ENCODE results near the gene ABCD2.
"Not testable (repeated sequence)": the region's sequence is repeated elsewhere in the genome, so short reads cannot be mapped to it uniquely, and the experiment has no call there.

Gene ABCD2

GRCh38 chr12:39619660-39620433, at the start of gene ABCD2:
Gene ABCD2, minus strand, starts transcription at chr12:39619803. Its CDS starts 188 bp downstream, at chr12:39619615.
- Mint-ChIP-seq H3K9me3 (no peaks in the 10 kb centered on the region), H3K27ac (peak within 1 kb of the TSS in 1 of 2 donors; percentile 94), H3K27me3 (no peaks in the 10 kb centered on the region), H3K4me1 (peaks cover 21% of the 10 kb centered on the region), H3K4me3 (no peak within 1 kb of the TSS)
- ATAC-seq, result peak; percentile 82
- peak; percentile 72 to 82 for DNase-seq

GRCh38 chr12:39660101-39660500, 40.5 kb upstream of the ABCD2 start:
- DNase-seq, result no peak
- Mint-ChIP-seq H3K27me3 (no peaks in the 10 kb centered on the region), H3K4me1 (peaks cover 26% of the 10 kb centered on the region), H3K4me3 (no peak overlapping the region), H3K27ac (no peak overlapping the region), H3K9me3 (peaks cover 15 to 16% of the 10 kb centered on the region in 2 donors)
- no peak for ATAC-seq

GRCh38 chr12:39647383-39647782, 27.8 kb upstream of the ABCD2 start:
- H3K4me3 Mint-ChIP-seq, result no peak overlapping the region
- H3K4me1 Mint-ChIP-seq, result peaks cover 21% of the 10 kb centered on the region
- H3K27ac Mint-ChIP-seq, result peak overlapping the region in 1 of 2 donors; percentile 52
- H3K27me3 Mint-ChIP-seq, result no peaks in the 10 kb centered on the region
- no peak for DNase-seq
- peaks cover 0 to 4% of the 10 kb centered on the region in 2 donors for H3K9me3 Mint-ChIP-seq
- no peak for ATAC-seq

GRCh38 chr12:39646963-39647362, 27.4 kb upstream of the ABCD2 start:
- Mint-ChIP-seq H3K27ac (no peak overlapping the region), H3K4me3 (no peak overlapping the region), H3K9me3 (peaks cover 0 to 2% of the 10 kb centered on the region in 2 donors), H3K4me1 (peaks cover 21% of the 10 kb centered on the region), H3K27me3 (no peaks in the 10 kb centered on the region)
- DNase-seq, result no peak
- ATAC-seq, result no peak

GRCh38 chr12:39643052-39643451, 23.4 kb upstream of the ABCD2 start:
- peaks cover 14% of the 10 kb centered on the region for H3K4me1 Mint-ChIP-seq
- ATAC-seq, result no peak
- H3K27ac Mint-ChIP-seq, result no peak overlapping the region
- H3K9me3 Mint-ChIP-seq, result no peaks in the 10 kb centered on the region
- DNase-seq, result no peak
- H3K4me3 Mint-ChIP-seq, result no peak overlapping the region
- H3K27me3 Mint-ChIP-seq, result no peaks in the 10 kb centered on the region

- H3K9me3 Mint-ChIP-seq, result no peaks in the 10 kb centered on the region
- DNase-seq (no peak), ATAC-seq (no peak)
- H3K27ac Mint-ChIP-seq, result no peak overlapping the region
- H3K4me1 Mint-ChIP-seq, result no peaks in the 10 kb centered on the region
- no peaks in the 10 kb centered on the region for H3K27me3 Mint-ChIP-seq
- no peak overlapping the region for H3K4me3 Mint-ChIP-seq
These were observed 19.2 kb upstream of the ABCD2 start for GRCh38 chr12:39638840-39639239.

- H3K4me1 Mint-ChIP-seq, result no peaks in the 10 kb centered on the region
- DNase-seq (no peak), ATAC-seq (no peak)
- H3K4me3 Mint-ChIP-seq, result no peak overlapping the region
- H3K9me3 Mint-ChIP-seq, result no peaks in the 10 kb centered on the region
- H3K27me3 Mint-ChIP-seq, result no peaks in the 10 kb centered on the region
- H3K27ac Mint-ChIP-seq, result no peak overlapping the region
These were observed 18.6 kb upstream of the ABCD2 start for GRCh38 chr12:39638178-39638577.

- ATAC-seq (no peak), DNase-seq (no peak)
- Mint-ChIP-seq H3K27me3 (no peaks in the 10 kb centered on the region), H3K4me3 (no peak overlapping the region), H3K9me3 (peaks cover 0 to 7% of the 10 kb centered on the region in 2 donors), H3K4me1 (peaks cover 30% of the 10 kb centered on the region), H3K27ac (no peak overlapping the region)
These were observed 13.1 kb upstream of the ABCD2 start for GRCh38 chr12:39632670-39633069.

- peaks cover 0 to 7% of the 10 kb centered on the region in 2 donors for H3K9me3 Mint-ChIP-seq
- peak overlapping the region; percentile 72 to 95 for H3K27ac Mint-ChIP-seq
- peak overlapping the region; percentile 67 to 76 for H3K4me3 Mint-ChIP-seq
- H3K4me1 Mint-ChIP-seq, result peaks cover 61% of the 10 kb centered on the region
- H3K27me3 Mint-ChIP-seq, result no peaks in the 10 kb centered on the region
- DNase-seq (no peak), ATAC-seq (peak; percentile 80)
These were observed 9.2 kb upstream of the ABCD2 start for GRCh38 chr12:39628836-39629235.

GRCh38 chr12:39627914-39628313, 8.3 kb upstream of the ABCD2 start:
- peak; percentile 17 to 43 for DNase-seq
- H3K27ac Mint-ChIP-seq, result peak overlapping the region; percentile 87 to 90
- H3K27me3 Mint-ChIP-seq, result no peaks in the 10 kb centered on the region
- H3K4me3 Mint-ChIP-seq, result peak overlapping the region; percentile 65 to 76
- H3K9me3 Mint-ChIP-seq, result peaks cover 0 to 7% of the 10 kb centered on the region in 2 donors
- ATAC-seq, result peak; percentile 91
- peaks cover 66% of the 10 kb centered on the region for H3K4me1 Mint-ChIP-seq

- no peak overlapping the region for H3K4me3 Mint-ChIP-seq
- ATAC-seq, result no peak
- DNase-seq, result no peak
- peaks cover 0 to 7% of the 10 kb centered on the region in 2 donors for H3K9me3 Mint-ChIP-seq
- peaks cover 77% of the 10 kb centered on the region for H3K4me1 Mint-ChIP-seq
- H3K27me3 Mint-ChIP-seq, result no peaks in the 10 kb centered on the region
- H3K27ac Mint-ChIP-seq, result peak overlapping the region in 1 of 2 donors; percentile 33
These were observed 6.6 kb upstream of the ABCD2 start for GRCh38 chr12:39626033-39626814.

GRCh38 chr12:39623919-39624318, 4.3 kb upstream of the ABCD2 start:
- no peaks in the 10 kb centered on the region for H3K9me3 Mint-ChIP-seq
- no peaks in the 10 kb centered on the region for H3K27me3 Mint-ChIP-seq
- DNase-seq (no peak), ATAC-seq (no peak)
- H3K27ac Mint-ChIP-seq, result no peak overlapping the region
- peak overlapping the region in 1 of 2 donors; percentile 17 for H3K4me3 Mint-ChIP-seq
- H3K4me1 Mint-ChIP-seq, result peaks cover 60% of the 10 kb centered on the region

- H3K9me3 Mint-ChIP-seq, ATAC-seq, DNase-seq, H3K27me3 Mint-ChIP-seq: not testable (repeated sequence)
- Mint-ChIP-seq H3K27ac (peak overlapping the region in 1 of 2 donors; percentile 97), H3K4me3 (peak overlapping the region; percentile 61 to 62), H3K4me1 (peaks cover 52% of the 10 kb centered on the region)
These were observed 3.6 kb upstream of the ABCD2 start for GRCh38 chr12:39623160-39623559.

GRCh38 chr12:39622306-39622705, 2.7 kb upstream of the ABCD2 start:
- H3K27me3 Mint-ChIP-seq, result no peaks in the 10 kb centered on the region
- peak overlapping the region; percentile 93 to 97 for H3K27ac Mint-ChIP-seq
- peak; percentile 29 to 32 for DNase-seq
- peaks cover 43% of the 10 kb centered on the region for H3K4me1 Mint-ChIP-seq
- H3K4me3 Mint-ChIP-seq, result peak overlapping the region; percentile 61 to 62
- no peak for ATAC-seq
- no peaks in the 10 kb centered on the region for H3K9me3 Mint-ChIP-seq

GRCh38 chr12:39621670-39622069, 2.1 kb upstream of the ABCD2 start:
- no peak for ATAC-seq
- H3K4me3 Mint-ChIP-seq, result peak overlapping the region; percentile 32 to 61
- H3K27ac Mint-ChIP-seq, result peak overlapping the region in 1 of 2 donors; percentile 97
- no peaks in the 10 kb centered on the region for H3K9me3 Mint-ChIP-seq
- DNase-seq, result no peak
- H3K27me3 Mint-ChIP-seq, result no peaks in the 10 kb centered on the region
- peaks cover 37% of the 10 kb centered on the region for H3K4me1 Mint-ChIP-seq
